Measurements from ENCODE around the gene ZBTB40.

The ZBTB40 gene

GRCh38 chr1:22503721-22504410 lies 52.2 kb downstream of the ZBTB40 start:
- DNase-seq (ENCODE audit: low read depth), result no peak

GRCh38 chr1:22506130-22506692 lies 54.6 kb downstream of the ZBTB40 start:
- no peak for DNase-seq (ENCODE audit: low read depth)

- DNase-seq (ENCODE audit: low read depth), result no peak
Observed at GRCh38 chr1:22507587-22507986, 55.9 kb downstream of the ZBTB40 start.

GRCh38 chr1:22508329-22508728 lies 56.7 kb downstream of the ZBTB40 start:
- no peak for DNase-seq (ENCODE audit: low read depth)

GRCh38 chr1:22508991-22509390 lies 57.3 kb downstream of the ZBTB40 start:
- DNase-seq (ENCODE audit: low read depth), result no peak

- no peak for DNase-seq (ENCODE audit: low read depth)
Observed at GRCh38 chr1:22509815-22510214, 58.2 kb downstream of the ZBTB40 start.

- no peak for DNase-seq (ENCODE audit: low read depth)
Observed at GRCh38 chr1:22512873-22513272, 61.2 kb downstream of the ZBTB40 start.

- no peak for DNase-seq (ENCODE audit: low read depth)
Observed at GRCh38 chr1:22516906-22517571, 65.4 kb downstream of the ZBTB40 start.

GRCh38 chr1:22517956-22518355 lies 66.3 kb downstream of the ZBTB40 start:
- DNase-seq (ENCODE audit: low read depth), result no peak

GRCh38 chr1:22518379-22518778 lies 66.7 kb downstream of the ZBTB40 start:
- DNase-seq (ENCODE audit: low read depth), result no peak

- no peak for DNase-seq (ENCODE audit: low read depth)
Observed at GRCh38 chr1:22520871-22521270, 69.2 kb downstream of the ZBTB40 start.

- no peak for DNase-seq (ENCODE audit: low read depth)
Observed at GRCh38 chr1:22521692-22522091, 70.0 kb downstream of the ZBTB40 start.

GRCh38 chr1:22522221-22522743 lies 70.6 kb downstream of the ZBTB40 start:
- no peak for DNase-seq (ENCODE audit: low read depth)

GRCh38 chr1:22524481-22524880 lies 72.8 kb downstream of the ZBTB40 start:
- DNase-seq (ENCODE audit: low read depth), result no peak

- no peak for DNase-seq (ENCODE audit: low read depth)
Observed at GRCh38 chr1:22525211-22525610, 73.6 kb downstream of the ZBTB40 start.

- no peak for DNase-seq (ENCODE audit: low read depth)
Observed at GRCh38 chr1:22525646-22526045, 74.0 kb downstream of the ZBTB40 start.

GRCh38 chr1:22526098-22526497 lies 74.4 kb downstream of the ZBTB40 start:
- no peak for DNase-seq (ENCODE audit: low read depth)

GRCh38 chr1:22526677-22527076 lies 75.0 kb downstream of the ZBTB40 start:
- DNase-seq (ENCODE audit: low read depth), result no peak

- no peak for DNase-seq (ENCODE audit: low read depth)
Observed at GRCh38 chr1:22527122-22527521, 75.5 kb downstream of the ZBTB40 start.

- no peak for DNase-seq (ENCODE audit: low read depth)
Observed at GRCh38 chr1:22527555-22528296, 76.1 kb downstream of the ZBTB40 start.

GRCh38 chr1:22528451-22528850 lies 76.8 kb downstream of the ZBTB40 start:
- DNase-seq (ENCODE audit: low read depth), result no peak

- DNase-seq (ENCODE audit: low read depth), result no peak
Observed at GRCh38 chr1:22529901-22530621, 78.4 kb downstream of the ZBTB40 start.
